Esophagus squamous epithelium (tissue), 4 donors: ENCODE data around the gene RGS18.

Experiments used
- CTCF ChIP-seq, 6 experiments: fragments of 450-650 bp in 4 of 6; fragments of 200-600 bp in 2 of 6; sonication (generic) in 2 of 6; IDR thresholded peaks; one replicate each; pipeline ENCODE4 v1.5.1; 2016 to 2019; ENCODE audit warnings: antibody characterized with exemption in 6 of 6, mild to moderate bottlenecking in 4 of 6, moderate library complexity in 4 of 6
- POLR2A ChIP-seq, 4 donors: fragments of 450-650 bp; IDR thresholded peaks; one replicate each; pipeline ENCODE4 v1.6.1; 2017; ENCODE audit warnings: antibody characterized with exemption in 4 of 4, mild to moderate bottlenecking in 4 of 4, moderate library complexity in 3 of 4

GRCh38 chr1:192133350-192133926 is 24.8 kb upstream of the RGS18 start:
- no peak for TF ChIP-seq CTCF (IDR thresholded peaks at IDR 0.05)
- no peak for TF ChIP-seq POLR2A (IDR thresholded peaks at IDR 0.05)
